Melanocyte of skin (primary cell): ENCODE measurements around the gene ATP9B. TPM values are rescaled to one million over a fixed set of nuclear protein-coding genes. Genes with fewer than 3 reads are reported as not detected.

ENCODE experiments used
- total RNA-seq, 2 donors: library from RNA; depleted of rRNA; stranded (reverse); fragments of >200 nt; gene quantifications; 2 replicates each; pipeline ENCODE4 v1.2.3, GENCODE V29; 2012

ATP9B gene, protein sequence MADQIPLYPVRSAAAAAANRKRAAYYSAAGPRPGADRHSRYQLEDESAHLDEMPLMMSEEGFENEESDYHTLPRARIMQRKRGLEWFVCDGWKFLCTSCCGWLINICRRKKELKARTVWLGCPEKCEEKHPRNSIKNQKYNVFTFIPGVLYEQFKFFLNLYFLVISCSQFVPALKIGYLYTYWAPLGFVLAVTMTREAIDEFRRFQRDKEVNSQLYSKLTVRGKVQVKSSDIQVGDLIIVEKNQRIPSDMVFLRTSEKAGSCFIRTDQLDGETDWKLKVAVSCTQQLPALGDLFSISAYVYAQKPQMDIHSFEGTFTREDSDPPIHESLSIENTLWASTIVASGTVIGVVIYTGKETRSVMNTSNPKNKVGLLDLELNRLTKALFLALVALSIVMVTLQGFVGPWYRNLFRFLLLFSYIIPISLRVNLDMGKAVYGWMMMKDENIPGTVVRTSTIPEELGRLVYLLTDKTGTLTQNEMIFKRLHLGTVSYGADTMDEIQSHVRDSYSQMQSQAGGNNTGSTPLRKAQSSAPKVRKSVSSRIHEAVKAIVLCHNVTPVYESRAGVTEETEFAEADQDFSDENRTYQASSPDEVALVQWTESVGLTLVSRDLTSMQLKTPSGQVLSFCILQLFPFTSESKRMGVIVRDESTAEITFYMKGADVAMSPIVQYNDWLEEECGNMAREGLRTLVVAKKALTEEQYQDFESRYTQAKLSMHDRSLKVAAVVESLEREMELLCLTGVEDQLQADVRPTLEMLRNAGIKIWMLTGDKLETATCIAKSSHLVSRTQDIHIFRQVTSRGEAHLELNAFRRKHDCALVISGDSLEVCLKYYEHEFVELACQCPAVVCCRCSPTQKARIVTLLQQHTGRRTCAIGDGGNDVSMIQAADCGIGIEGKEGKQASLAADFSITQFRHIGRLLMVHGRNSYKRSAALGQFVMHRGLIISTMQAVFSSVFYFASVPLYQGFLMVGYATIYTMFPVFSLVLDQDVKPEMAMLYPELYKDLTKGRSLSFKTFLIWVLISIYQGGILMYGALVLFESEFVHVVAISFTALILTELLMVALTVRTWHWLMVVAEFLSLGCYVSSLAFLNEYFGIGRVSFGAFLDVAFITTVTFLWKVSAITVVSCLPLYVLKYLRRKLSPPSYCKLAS
- 10 to 100 TPM; 17.3 to 21.3 TPM for total RNA-seq

DNA sequence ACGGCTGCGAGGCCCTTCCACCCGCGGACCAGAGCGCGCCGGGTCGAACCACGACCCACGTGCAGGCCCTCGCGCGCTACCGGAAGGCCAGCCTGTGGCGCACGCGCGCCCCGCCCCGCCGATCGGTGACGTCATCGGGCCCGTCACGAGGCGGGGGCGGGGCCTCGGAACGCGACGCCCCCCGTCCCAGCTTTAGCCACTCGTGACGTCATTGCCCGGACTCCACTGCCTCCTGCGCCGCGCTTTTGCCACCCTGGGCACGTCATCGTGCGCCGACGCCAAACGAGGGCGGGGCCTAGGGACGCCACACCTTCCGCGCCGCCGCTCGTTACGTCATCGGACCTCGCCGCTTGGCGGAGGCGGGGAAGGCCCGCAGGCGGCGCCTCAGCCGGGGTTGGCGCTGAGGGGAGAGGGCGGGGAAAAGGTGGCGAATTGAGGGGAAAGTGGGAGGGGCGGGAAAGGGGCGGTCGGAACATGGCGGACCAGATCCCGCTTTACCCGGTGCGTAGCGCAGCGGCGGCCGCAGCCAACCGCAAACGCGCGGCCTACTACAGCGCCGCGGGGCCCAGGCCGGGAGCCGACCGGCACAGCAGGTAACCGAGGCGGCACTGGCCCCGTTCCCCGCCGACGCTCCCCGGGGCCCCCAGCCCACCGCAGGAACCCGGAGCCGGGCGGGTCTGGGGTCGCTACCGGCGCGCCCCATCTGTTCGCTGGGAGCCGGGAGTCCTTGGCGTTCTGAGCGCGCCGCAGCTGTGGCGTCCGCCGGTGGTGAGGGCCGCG is at the start of gene ATP9B:
Gene ATP9B, plus strand, starts transcription at position 458 of the 780 bp plus-strand sequence. Its CDS starts 17 bp downstream, at position 475.

DNA sequence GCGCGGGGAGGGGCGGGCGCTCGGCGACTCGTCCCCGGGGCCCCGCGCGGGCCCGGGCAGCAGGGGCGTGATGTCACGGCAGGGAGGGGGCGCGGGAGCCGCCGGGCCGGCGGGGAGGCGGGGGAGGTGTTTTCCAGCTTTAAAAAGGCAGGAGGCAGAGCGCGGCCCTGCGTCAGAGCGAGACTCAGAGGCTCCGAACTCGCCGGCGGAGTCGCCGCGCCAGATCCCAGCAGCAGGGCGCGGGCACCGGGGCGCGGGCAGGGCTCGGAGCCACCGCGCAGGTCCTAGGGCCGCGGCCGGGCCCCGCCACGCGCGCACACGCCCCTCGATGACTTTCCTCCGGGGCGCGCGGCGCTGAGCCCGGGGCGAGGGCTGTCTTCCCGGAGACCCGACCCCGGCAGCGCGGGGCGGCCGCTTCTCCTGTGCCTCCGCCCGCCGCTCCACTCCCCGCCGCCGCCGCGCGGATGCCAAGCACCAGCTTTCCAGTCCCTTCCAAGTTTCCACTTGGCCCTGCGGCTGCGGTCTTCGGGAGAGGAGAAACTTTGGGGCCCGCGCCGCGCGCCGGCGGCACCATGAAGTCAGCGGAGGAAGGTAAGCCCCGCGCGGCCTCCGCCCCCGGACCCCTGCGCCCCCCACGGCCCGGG is 326.7 kb downstream of the ATP9B start, which contains the start of gene NFATC1:
Gene NFATC1, plus strand, starts transcription at position 170 of the 644 bp plus-strand sequence. Its CDS starts 295 bp downstream, at position 465.

Other genes starting within 250 kb of the ATP9B start
- gene SALL3, start 89.6 kb upstream of the ATP9B start, total RNA-seq: 1 to 10 TPM in 1 of 2 donors, not detected in 1; 2.3 TPM